HG03280 (cell line): ENCODE data around the gene MCM10.
"Not testable (repeated sequence)": the region's sequence is repeated elsewhere in the genome, so short reads cannot be mapped to it uniquely, and the experiment has no call there.

ENCODE experiments used
- ATAC-seq: cut with Tn5 transposase; IDR thresholded peaks from one replicate; pipeline ENCODE4 v1.9.1; 2021; ENCODE audit warnings: mild to moderate bottlenecking, moderate library complexity; ENCODE audit not compliant: unreplicated experiment

Gene MCM10

GRCh38 chr10:13160934-13161856 is at the start of gene MCM10:
TSS of gene MCM10 (plus strand) at chr10:13161558. CDS start at chr10:13164203, 2,645 bp downstream.
- ATAC-seq = peak; percentile 100

DNA sequence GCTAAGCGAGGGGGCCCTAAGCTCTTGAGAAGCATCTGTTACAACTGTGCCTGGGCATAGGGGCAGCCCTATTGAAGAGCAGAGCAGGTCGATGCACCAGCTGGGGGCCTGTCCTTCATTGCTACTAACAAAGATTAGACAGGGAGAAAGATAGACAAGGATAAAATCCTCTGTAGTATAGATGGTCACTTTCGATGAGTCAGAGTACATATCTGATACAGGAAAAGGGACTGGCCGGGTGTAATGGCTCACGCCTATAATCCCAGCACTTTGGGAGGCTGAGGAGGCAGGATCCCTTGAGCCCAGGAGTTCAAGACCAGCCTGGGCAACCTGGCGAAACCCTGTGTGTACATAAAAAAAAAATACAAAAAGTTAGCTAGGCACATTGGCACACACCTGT is 47.8 kb upstream of the MCM10 start:
- ATAC-seq = no peak

- ATAC-seq = no peak
Measured at GRCh38 chr10:13115832-13116803, 45.2 kb upstream of the MCM10 start.

DNA sequence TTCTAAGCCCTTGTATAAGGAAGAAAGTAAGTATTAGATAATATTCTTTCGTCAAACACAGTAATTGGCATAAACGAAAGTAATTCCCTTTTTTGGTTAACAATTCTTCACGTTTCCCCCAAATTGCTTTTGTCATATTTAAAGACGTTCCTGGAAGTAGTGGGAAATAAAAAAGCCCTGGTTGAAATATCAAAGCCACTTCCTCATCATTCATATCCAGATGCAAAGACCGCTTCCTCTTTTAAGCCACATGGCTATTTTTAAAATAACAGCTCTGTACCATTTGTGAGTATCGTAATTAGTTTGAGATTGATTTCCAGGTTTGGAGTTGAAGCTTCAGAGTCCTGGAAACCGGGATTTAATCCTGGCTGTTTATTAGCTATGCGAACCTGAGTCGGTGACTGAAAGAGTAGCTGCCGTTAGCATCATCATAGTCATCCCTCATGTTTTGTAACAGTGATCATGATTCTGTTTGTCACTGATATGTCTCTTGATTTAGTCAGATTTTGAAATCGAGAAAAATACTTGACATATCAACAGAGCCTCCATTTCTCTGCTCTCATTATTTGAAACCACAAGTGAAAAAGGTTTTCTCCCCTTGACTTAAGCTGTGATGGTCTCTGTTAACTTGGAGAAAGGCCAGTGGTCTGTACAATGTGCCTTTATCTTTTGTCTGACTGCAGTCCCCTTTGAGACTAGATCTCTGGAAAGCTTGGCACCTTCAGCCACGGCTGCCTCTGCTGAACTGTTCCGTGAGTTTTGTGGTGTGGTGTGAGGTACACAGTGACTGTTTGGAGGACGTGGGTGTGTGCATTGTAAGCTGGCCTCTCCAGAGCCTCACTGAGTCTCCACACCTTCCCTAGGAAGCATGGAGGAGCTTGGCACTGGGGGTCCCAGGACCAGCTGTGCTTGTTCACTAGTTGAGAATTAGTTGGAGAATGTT is 43.2 kb upstream of the MCM10 start:
- ATAC-seq = no peak

GRCh38 chr10:13118784-13119410 is 42.5 kb upstream of the MCM10 start:
- no peak for ATAC-seq

- ATAC-seq = no peak
Measured at GRCh38 chr10:13120786-13121499, 40.4 kb upstream of the MCM10 start.

DNA sequence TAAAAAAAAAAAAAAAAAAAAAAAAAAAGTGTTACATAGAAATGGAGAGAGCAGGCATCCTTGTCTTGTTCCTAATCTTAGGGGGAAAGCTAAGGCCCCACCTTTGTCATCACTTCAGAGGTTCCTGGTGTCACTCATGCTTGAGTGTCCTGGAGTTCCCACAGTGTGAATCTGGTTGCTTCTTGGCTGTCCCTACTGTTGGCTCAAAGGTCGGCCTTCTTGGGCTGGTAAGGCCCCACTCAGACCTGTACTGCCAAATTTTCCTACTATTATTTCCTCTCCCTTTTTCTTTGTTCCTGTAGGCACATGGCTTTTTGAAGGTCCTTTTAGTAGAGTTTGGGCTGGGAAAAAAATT is 39.9 kb upstream of the MCM10 start:
- ATAC-seq = no peak

GRCh38 chr10:13136651-13137050 is 24.7 kb upstream of the MCM10 start:
- no peak for ATAC-seq

GRCh38 chr10:13139150-13139549 is 22.2 kb upstream of the MCM10 start:
- no peak for ATAC-seq

DNA sequence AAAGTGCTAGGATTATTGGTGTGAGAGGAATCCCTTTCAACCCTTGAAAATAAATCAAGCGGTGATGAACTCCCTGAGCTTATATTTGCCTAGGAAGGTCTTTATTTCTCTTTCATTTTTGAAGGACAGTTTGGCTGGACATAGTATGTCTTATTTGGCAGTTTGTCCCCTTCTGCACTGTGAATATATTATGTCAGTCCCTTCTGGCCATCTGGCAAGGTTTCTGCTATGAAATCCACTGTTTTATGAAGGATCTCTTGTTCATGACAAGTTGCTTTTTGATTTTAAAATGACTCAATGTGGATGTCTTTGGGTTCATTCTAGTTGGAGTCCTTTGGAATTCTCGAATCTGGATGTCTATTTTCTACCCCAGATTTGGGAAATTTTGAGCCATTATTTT is 21.7 kb upstream of the MCM10 start:
- ATAC-seq = no peak

DNA sequence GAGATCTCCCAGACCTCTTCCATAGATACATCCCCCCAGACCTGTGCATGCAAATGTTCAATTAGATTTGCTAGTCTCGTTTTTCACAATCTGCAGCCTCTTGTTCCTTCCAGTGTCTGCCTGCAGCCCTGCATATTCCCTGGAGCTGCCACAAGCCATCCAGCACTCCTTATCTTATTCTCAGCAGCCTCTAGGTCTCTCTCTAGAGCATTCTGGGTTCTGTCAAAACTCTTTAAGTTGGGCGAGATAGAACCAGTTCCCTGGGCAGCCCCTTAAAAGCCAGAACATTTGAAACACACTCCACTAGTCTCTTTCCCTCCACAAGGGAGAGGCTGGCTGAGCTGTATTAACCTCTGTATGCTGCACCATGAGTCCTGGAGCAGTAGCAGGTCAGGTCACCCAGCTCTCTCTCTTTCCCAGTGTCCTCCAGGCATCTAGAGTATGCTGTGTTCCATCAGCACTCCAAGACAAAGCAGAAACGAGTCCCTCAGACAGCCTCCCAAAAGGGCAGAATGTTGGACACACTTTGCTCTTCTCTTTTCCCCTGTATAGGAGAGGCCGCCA is 20.6 kb upstream of the MCM10 start:
- no peak for ATAC-seq

DNA sequence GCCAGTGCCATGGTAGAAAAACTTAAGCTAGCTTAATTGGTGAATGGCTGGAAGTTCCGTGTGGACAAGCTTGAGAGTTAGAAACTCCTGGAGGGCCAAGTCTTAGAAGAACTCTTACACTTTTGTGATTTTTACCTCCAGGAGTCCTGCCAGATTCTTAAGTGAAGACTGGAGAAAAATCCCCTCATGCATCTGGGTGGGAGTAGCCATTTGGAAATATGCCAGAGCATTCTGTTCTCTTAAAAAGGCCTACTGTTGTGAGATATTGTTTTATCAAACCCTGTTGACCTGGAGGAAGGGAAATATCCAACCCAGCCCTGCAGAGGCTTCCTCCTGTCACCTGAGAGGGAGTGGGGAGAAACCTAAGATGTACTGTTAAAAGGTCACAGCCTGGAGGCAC is 17.6 kb upstream of the MCM10 start:
- ATAC-seq = no peak

GRCh38 chr10:13144814-13145213 is 16.5 kb upstream of the MCM10 start:
- no peak for ATAC-seq

GRCh38 chr10:13146379-13146778 is 15.0 kb upstream of the MCM10 start:
- ATAC-seq = no peak

GRCh38 chr10:13147161-13147560 is 14.2 kb upstream of the MCM10 start:
- ATAC-seq = no peak

DNA sequence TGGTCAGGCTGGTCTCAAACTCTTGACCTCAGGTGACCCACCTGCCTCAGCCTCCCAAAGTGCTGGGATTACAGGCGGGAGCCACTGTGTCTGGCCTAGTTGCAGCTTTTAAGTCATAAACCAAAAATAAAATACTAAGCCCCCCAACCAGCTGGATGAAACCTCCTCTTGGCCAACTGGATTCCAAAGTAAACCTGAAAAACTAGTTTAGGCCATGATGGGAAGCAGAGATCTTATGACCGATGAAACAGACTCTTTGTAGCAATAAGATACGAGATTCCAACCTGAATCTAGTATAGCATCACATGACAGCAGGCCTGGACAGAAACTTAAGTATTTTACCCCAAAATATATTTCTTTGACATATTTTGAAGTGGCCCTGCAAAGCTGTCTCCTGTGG is 9.1 kb upstream of the MCM10 start:
- ATAC-seq = no peak

- not testable (repeated sequence) for ATAC-seq
Measured at GRCh38 chr10:13155860-13156259, 5.5 kb upstream of the MCM10 start.

- no peak for ATAC-seq
Measured at GRCh38 chr10:13158401-13158800, 3.0 kb upstream of the MCM10 start.

GRCh38 chr10:13161857-13162271 is 506 bp downstream of the MCM10 start:
- peak; percentile 5 for ATAC-seq
